ENCODE measurements around the gene STUB1. TPM values are rescaled to one million over a fixed set of nuclear protein-coding genes. Genes with fewer than 3 reads are reported as not detected.

The STUB1 gene
- total RNA-seq, 1 experiment from 2014 or later: 102 TPM

DNA sequence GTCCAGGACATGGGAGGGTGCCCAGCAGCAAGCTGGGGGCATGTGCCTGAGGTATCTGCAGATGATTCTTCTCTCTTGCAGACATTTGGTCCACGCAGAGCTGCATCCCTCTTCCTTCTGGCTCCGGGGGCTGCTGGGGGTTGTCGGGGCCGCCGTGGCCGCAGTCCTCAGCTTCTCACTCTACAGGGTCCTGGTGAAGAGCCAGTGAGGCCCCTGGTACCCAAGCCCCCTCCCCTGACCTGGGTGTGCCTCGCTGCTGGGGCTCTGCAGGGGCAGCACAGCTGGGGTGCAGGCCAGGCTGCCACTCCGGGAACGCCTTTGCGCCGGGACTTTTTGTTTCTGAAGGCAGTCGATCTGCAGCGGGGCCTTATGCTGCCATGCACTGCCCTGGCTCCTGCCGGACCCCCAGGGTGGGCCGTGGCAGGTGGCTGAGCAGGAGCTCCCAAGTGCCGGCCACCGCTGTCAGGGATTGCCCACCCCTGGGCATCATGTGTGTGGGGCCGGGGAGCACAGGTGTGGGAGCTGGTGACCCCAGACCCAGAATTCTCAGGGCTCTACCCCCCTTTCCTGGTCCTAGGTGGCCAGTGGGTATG lies 6.7 kb upstream of the STUB1 start:
- Histone ChIP-seq H3K4me1 (ENCODE audit: insufficient read depth, low read length) (no peaks in the 10 kb centered on the region), H3K9ac (ENCODE audit: extremely low read depth, insufficient read length, low read length) (no peak overlapping the region), H3K23ac (ENCODE audit: insufficient read length, low read depth, low read length) (no peak overlapping the region), H3K4me2 (ENCODE audit: insufficient read depth, insufficient read length, low read length) (no peak overlapping the region), H2BK5ac (ENCODE audit: insufficient read length, low read length) (no peak overlapping the region), H4K20me1 (ENCODE audit: control insufficient read depth, insufficient read depth, insufficient read length) (no peaks in the 10 kb centered on the region), H3K9me3 (ENCODE audit: control insufficient read depth, low read depth, low read length) (no peaks in the 10 kb centered on the region), H3K56ac (ENCODE audit: insufficient read length, low read depth, low read length) (no peak overlapping the region), H3K23me2 (ENCODE audit: insufficient read length, low read depth, low read length, poor library complexity, severe bottlenecking) (peaks cover 6% of the 10 kb centered on the region), H4K91ac (ENCODE audit: insufficient read length, low read depth, low read length) (no peak overlapping the region), H2BK15ac (ENCODE audit: low read depth, low read length) (no peak overlapping the region), H2AFZ (ENCODE audit: low read length) (no peak overlapping the region), H2AK5ac (ENCODE audit: insufficient read length, low read length) (no peak overlapping the region), H3K14ac (ENCODE audit: insufficient read depth, low read length) (no peak overlapping the region), H3K4ac (ENCODE audit: low read depth, low read length) (no peak overlapping the region), H3K79me1 (ENCODE audit: insufficient read depth, low read depth, low read length, poor library complexity, severe bottlenecking) (no peaks in the 10 kb centered on the region), H3K27ac (ENCODE audit: insufficient read length, low read depth, low read length) (no peak overlapping the region), H2BK20ac (ENCODE audit: low read depth, low read length, poor library complexity, severe bottlenecking) (no peak overlapping the region), H2BK120ac (ENCODE audit: low read depth, low read length, poor library complexity, severe bottlenecking) (no peak overlapping the region), H3K79me2 (ENCODE audit: insufficient read depth, low read length) (no peaks in the 10 kb centered on the region; the same call in 1 of the 2 replicates), H3K18ac (ENCODE audit: insufficient read length, low read depth, low read length) (no peak overlapping the region), H4K5ac (ENCODE audit: insufficient read length, low read depth, low read length) (no peak overlapping the region), H4K8ac (replicated peaks; ENCODE audit: insufficient read length, low read depth, low read length) (no peak overlapping the region), H3T11ph (ENCODE audit: low read length) (no peak overlapping the region), H3K27me3 (ENCODE audit: insufficient read depth, low read length) (no peaks in the 10 kb centered on the region), H2BK12ac (ENCODE audit: insufficient read length, low read depth, low read length) (no peak overlapping the region)
- no peak overlapping the region for H3K27ac Mint-ChIP-seq
- H3K9me3 Mint-ChIP-seq: no peaks in the 10 kb centered on the region
- peaks cover 11 to 27% (median 27%) of the 10 kb centered on the region in 3 experiments; a peak in 6 of 7 replicates for H3K36me3 Mint-ChIP-seq (ENCODE audit: insufficient read depth in 1 of 3, low read depth in 3 of 3)
- H3K4me3 Mint-ChIP-seq: no peak overlapping the region
- no CpG with 5 or more reads among the region's 18 CpGs for WGBS (ENCODE audit: extremely low coverage, insufficient read length, low lambda C conversion rate)
- H3K4me1 Mint-ChIP-seq: peaks cover 11 to 15% of the 10 kb centered on the region in 2 experiments
- TF ChIP-seq, protein P1, sequence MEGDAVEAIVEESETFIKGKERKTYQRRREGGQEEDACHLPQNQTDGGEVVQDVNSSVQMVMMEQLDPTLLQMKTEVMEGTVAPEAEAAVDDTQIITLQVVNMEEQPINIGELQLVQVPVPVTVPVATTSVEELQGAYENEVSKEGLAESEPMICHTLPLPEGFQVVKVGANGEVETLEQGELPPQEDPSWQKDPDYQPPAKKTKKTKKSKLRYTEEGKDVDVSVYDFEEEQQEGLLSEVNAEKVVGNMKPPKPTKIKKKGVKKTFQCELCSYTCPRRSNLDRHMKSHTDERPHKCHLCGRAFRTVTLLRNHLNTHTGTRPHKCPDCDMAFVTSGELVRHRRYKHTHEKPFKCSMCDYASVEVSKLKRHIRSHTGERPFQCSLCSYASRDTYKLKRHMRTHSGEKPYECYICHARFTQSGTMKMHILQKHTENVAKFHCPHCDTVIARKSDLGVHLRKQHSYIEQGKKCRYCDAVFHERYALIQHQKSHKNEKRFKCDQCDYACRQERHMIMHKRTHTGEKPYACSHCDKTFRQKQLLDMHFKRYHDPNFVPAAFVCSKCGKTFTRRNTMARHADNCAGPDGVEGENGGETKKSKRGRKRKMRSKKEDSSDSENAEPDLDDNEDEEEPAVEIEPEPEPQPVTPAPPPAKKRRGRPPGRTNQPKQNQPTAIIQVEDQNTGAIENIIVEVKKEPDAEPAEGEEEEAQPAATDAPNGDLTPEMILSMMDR (conservative IDR thresholded peaks at IDR 0.05): no peak
- H3K27me3 Mint-ChIP-seq (ENCODE audit: low read depth): peaks cover 3% of the 10 kb centered on the region; the same call in 1 of the 2 replicates
- DNase-seq: no peak

Measured in H9 (cell line).